ENCODE results near the gene RAB22A. TPM values are rescaled to one million over a fixed set of nuclear protein-coding genes. Genes with fewer than 3 reads are reported as not detected.

Gene RAB22A
- total RNA-seq, 1 donor from 2014 or later, result 24.2 TPM

DNA sequence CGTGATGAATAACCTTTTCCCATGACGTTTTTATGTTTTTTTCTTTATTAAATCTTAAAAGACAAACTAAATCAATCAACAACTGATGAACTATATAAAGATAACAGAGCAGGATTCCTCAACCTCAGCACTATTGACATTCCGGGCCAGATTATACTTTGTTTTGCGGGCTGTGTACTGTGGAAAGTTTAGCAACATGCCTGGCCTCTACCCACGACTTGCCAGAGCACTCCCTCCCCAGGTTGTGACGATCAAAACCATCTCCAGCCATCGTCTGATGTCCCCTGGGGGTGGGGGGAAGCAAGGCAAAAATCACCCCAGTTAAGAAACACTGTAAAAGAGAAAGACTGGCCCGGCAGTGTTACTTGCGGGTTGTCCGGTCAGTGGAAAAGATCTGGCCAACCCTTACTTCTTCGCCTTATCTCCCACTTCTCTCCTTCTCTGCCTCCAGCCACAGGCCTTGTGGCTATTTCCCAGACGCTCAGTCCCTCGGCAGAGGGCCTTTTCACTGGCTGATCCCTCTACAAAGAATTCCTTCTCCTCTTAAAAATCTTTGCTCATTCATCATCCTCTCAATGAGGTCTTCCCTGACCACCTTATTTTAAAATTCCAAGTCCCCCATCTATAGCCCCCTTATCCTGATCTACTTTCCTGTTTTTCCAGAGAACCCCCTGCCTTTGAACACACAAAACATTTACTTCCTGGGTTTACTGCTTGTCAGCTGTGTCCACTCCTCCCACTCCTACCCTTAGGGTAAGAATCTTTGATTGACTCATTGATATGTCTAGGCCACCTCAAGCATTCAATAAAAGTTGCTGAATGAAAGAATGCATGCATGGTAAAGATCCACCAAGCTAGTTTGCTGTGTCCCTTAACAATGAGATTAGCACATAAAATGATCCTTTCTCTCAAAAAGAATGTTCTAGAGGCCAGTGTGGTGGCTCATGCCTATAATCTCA is 14.7 kb upstream of the RAB22A start:
- no peak for DNase-seq

DNA sequence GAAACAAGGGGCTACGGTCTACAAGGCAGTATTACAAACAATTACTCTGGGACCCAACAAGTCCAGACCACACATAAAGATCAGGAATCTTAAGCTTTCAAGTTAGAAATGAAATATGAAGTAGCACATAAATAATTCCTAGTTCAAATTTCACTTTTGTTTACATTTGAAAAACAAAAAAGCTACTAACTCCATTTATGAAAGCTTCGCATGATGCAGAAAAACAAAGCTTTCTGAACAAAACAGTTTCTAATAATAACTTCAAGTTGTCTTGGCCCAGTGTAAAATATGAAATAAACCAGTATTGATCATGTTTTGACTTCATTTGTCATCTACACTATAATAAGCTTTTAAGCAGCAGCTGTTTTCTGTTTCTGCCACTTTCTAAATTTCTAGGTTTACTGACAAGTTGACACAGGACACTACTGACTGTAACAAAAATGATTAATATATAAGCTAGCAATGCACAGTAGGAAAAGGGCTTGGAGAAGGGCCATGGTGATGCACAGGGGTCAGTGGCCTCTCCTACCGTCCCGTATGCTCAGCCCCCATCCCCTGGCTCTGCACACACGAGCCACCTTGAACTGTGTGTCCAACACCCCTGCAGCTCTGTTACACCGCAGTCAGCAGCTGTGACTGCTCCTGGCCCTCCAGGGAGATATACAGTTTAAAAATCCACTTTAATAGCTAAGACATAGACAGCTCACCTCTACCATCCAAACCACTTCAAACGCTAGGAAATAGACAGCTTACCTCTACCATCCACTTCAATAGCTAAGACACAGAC is 13.3 kb upstream of the RAB22A start:
- intact Hi-C loops (cut with DNase I), result no loop called here
- DNase-seq, result no peak
- Histone ChIP-seq H3K27me3 (no peaks in the 10 kb centered on the region), H3K9me3 (no peaks in the 10 kb centered on the region), H3K27ac (no peak overlapping the region), H3K36me3 (no peaks in the 10 kb centered on the region), H3K4me1 (no peaks in the 10 kb centered on the region), H3K4me3 (no peak overlapping the region)
- TF ChIP-seq, protein P1, sequence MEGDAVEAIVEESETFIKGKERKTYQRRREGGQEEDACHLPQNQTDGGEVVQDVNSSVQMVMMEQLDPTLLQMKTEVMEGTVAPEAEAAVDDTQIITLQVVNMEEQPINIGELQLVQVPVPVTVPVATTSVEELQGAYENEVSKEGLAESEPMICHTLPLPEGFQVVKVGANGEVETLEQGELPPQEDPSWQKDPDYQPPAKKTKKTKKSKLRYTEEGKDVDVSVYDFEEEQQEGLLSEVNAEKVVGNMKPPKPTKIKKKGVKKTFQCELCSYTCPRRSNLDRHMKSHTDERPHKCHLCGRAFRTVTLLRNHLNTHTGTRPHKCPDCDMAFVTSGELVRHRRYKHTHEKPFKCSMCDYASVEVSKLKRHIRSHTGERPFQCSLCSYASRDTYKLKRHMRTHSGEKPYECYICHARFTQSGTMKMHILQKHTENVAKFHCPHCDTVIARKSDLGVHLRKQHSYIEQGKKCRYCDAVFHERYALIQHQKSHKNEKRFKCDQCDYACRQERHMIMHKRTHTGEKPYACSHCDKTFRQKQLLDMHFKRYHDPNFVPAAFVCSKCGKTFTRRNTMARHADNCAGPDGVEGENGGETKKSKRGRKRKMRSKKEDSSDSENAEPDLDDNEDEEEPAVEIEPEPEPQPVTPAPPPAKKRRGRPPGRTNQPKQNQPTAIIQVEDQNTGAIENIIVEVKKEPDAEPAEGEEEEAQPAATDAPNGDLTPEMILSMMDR (IDR thresholded peaks at IDR 0.05), result no peak
- no peak for ATAC-seq

More for the DNA sequence above, 14.7 kb upstream of the RAB22A start:
- Histone ChIP-seq H3K36me3 (no peaks in the 10 kb centered on the region), H3K27me3 (no peaks in the 10 kb centered on the region), H3K27ac (no peak overlapping the region), H3K4me1 (no peaks in the 10 kb centered on the region), H3K9me3 (no peaks in the 10 kb centered on the region), H3K4me3 (no peak overlapping the region)
- intact Hi-C loops (cut with DNase I), result no loop called here
- no peak for ATAC-seq
- TF ChIP-seq, protein P1 (IDR thresholded peaks at IDR 0.05), result no peak

DNA sequence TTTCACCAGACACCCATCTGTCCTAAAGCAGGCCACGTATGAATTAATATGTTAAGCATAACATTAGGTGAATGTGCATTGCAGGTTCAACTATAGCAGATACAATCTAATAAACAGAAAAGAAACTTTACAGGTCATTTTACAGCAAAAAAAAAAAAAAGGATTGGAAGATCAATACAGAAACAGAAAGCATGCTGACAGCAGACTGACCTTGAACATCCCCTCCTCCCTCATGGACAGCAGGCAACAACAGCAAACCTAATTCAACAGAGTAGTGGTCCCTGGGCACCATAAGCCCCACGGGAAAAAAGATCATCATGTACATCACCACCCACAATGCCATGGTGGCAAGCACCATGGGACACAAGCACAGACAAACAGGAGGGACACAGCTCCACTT is 12.1 kb upstream of the RAB22A start:
- TF ChIP-seq, protein P1 (IDR thresholded peaks at IDR 0.05), result no peak
- intact Hi-C loops (cut with DNase I), result no loop called here
- DNase-seq, result no peak
- Histone ChIP-seq H3K4me3 (no peak overlapping the region), H3K4me1 (no peaks in the 10 kb centered on the region), H3K9me3 (no peaks in the 10 kb centered on the region), H3K36me3 (no peaks in the 10 kb centered on the region), H3K27me3 (no peaks in the 10 kb centered on the region), H3K27ac (no peak overlapping the region)
- ATAC-seq, result no peak

DNA sequence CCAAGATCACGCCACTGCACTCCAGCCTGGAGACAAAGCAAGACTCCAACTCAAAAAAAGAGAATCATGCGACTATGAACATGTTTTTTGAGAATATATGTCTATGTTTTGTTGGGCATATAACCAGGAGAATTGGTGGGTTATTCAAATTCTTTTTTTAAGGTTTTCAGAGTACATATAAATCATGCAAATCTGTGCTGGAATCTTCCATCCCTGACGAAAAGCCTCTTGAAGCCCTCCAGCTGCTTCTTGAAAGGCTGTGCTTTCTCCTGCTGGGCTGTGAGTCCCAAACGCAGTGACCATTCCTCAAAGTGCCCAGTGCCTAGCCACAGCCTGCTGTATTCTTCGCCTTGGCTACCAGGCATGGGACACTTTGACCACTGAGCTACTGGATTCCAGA is 9.2 kb upstream of the RAB22A start:
- no peaks in the 10 kb centered on the region for H3K9me3 ChIP-seq
- intact Hi-C loops (cut with DNase I), result no loop called here
- H3K4me1 ChIP-seq, result no peaks in the 10 kb centered on the region
- TF ChIP-seq, protein P1 (IDR thresholded peaks at IDR 0.05), result no peak
- H3K4me3 ChIP-seq, result no peak overlapping the region
- H3K27ac ChIP-seq, result no peak overlapping the region
- no peaks in the 10 kb centered on the region for H3K27me3 ChIP-seq
- H3K36me3 ChIP-seq, result no peaks in the 10 kb centered on the region
- ATAC-seq (no peak), DNase-seq (no peak)

DNA sequence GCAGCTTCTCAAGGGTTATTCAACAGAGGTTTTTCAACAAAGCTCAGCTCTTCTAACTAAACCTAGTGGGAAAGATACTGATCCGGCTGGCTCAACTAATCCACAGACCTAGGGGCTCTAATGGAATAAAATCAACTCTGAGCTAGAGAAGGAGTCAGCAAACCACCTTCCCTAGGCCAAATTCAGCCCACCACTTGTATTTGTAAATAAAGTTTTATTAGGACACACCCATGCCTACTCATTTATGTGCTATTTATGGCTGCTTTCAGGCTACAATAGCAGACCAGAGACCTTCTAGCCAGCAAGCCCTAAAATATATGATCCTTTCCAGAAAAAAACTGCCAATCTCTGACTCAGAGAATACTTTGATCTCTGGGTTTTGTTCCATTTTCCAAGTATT is 6.0 kb upstream of the RAB22A start:
- intact Hi-C loops (cut with DNase I), result no loop called here
- Histone ChIP-seq H3K27ac (no peak overlapping the region), H3K4me3 (no peak overlapping the region), H3K36me3 (no peaks in the 10 kb centered on the region), H3K4me1 (peaks cover 15% of the 10 kb centered on the region), H3K27me3 (no peaks in the 10 kb centered on the region), H3K9me3 (no peaks in the 10 kb centered on the region)
- TF ChIP-seq, protein P1 (IDR thresholded peaks at IDR 0.05), result no peak
- ATAC-seq, result no peak
- no peak for DNase-seq

Data from upper lobe of right lung (tissue), 1 donor.